Amniotic stem cell (primary cell): ENCODE data around the gene VPS52.

Experiments used
- DNase-seq: peaks from one replicate; lab custom pipeline; 2025; lab: John Stamatoyannopoulos, UW

The VPS52 gene

GRCh38 chr6:33211136-33211535, 60.5 kb downstream of the VPS52 start:
- DNase-seq = no peak

- DNase-seq = no peak
Observed at GRCh38 chr6:33209856-33210255, 61.8 kb downstream of the VPS52 start.

GRCh38 chr6:33208091-33208967, 63.3 kb downstream of the VPS52 start, which contains the start of gene RING1:
TSS of gene RING1 (plus strand) at chr6:33208500. CDS start at chr6:33208823, 323 bp downstream.
- DNase-seq = peak; percentile 46

- DNase-seq = peak; percentile 36
Observed at GRCh38 chr6:33207552-33208090, 64.1 kb downstream of the VPS52 start.

GRCh38 chr6:33206864-33207551, 64.7 kb downstream of the VPS52 start:
- DNase-seq = no peak

- DNase-seq = no peak
Observed at GRCh38 chr6:33206027-33206863, 65.4 kb downstream of the VPS52 start.

- no peak for DNase-seq
Observed at GRCh38 chr6:33205191-33206026, 66.3 kb downstream of the VPS52 start.

- peak; percentile 62 for DNase-seq
Observed at GRCh38 chr6:33204415-33205190, 67.1 kb downstream of the VPS52 start, which contains the start of gene HSD17B8. TSS of gene HSD17B8 (plus strand) at chr6:33204655. CDS start at chr6:33204669, 14 bp downstream.

- no peak for DNase-seq
Observed at GRCh38 chr6:33204165-33204414, 67.6 kb downstream of the VPS52 start.

GRCh38 chr6:33203443-33204164, 68.1 kb downstream of the VPS52 start:
- DNase-seq = no peak

- DNase-seq = no peak
Observed at GRCh38 chr6:33202799-33203198, 68.9 kb downstream of the VPS52 start.

GRCh38 chr6:33201935-33202334, 69.7 kb downstream of the VPS52 start:
- DNase-seq = no peak

- no peak for DNase-seq
Observed at GRCh38 chr6:33201147-33201545, 70.5 kb downstream of the VPS52 start.
